ENCODE data around the gene BAG5.

BAG5 gene

DNA sequence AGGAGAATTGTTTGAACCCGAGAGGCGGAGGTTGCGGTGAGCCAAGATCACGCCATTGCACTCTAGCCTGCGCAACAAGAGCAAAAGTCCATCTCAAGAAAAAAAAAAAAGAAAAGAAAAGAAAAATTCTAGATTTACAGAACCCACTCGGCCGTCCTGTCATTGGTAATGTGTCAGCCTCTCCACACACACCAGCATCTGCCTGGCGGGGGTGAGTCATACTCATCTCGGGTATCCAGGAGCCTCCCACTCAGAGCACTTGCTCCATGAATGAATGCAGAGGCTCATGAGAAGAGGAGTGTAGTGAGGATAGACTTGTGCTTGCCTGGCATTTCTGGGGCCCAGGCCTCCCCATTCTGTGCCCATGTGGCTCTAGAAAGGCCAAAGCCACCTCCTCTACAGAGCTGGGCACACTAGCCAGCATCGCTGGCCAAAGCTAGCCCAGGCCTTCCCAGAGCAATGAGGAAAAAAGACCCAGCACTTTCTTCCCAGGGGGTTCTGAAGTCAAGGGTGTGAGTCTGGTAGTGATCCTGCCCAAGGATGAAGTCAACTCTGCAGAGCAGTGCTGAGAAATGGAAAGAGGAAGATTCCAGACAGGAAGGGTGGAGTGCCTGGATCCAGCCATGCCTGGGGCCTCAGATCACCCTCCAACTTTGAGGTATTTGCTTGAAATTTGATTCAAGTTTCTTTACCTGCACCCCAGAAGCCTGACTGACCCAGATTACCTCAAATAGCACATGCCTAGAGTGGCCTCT lies 35.3 kb upstream of the BAG5 start:
- DNase-seq (ENCODE audit: low read depth), result peak; percentile 90
- TF ChIP-seq, protein P1, sequence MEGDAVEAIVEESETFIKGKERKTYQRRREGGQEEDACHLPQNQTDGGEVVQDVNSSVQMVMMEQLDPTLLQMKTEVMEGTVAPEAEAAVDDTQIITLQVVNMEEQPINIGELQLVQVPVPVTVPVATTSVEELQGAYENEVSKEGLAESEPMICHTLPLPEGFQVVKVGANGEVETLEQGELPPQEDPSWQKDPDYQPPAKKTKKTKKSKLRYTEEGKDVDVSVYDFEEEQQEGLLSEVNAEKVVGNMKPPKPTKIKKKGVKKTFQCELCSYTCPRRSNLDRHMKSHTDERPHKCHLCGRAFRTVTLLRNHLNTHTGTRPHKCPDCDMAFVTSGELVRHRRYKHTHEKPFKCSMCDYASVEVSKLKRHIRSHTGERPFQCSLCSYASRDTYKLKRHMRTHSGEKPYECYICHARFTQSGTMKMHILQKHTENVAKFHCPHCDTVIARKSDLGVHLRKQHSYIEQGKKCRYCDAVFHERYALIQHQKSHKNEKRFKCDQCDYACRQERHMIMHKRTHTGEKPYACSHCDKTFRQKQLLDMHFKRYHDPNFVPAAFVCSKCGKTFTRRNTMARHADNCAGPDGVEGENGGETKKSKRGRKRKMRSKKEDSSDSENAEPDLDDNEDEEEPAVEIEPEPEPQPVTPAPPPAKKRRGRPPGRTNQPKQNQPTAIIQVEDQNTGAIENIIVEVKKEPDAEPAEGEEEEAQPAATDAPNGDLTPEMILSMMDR (conservative IDR thresholded peaks at IDR 0.05; ENCODE audit: low read depth, low read length), result no peak
- H3K4me3 ChIP-seq (ENCODE audit: low read depth, low read length), result no peak overlapping the region

DNA sequence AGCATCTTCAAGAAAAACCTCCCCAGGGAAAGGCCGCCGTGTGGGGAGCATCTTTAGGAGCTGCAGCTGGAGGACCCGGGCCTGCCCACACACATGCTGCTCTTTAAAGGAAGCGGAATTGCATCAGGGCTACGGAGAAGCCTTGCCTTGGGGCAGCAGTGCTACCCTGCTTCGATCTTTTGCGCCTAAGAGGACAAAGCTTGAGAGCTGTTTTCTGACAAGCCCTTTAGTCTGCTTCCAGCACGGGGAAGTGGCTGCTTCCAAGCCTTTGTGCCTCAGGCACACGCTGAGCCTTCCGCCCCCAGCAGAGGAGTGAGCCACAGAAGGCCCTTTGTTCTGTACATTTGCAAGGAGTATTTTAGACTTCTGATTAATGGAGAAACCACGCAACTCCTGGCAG lies 31.8 kb upstream of the BAG5 start:
- H3K4me3 ChIP-seq (ENCODE audit: low read depth, low read length), result no peak overlapping the region
- DNase-seq (ENCODE audit: low read depth), result peak; percentile 61
- TF ChIP-seq, protein P1 (conservative IDR thresholded peaks at IDR 0.05; ENCODE audit: low read depth, low read length), result no peak

DNA sequence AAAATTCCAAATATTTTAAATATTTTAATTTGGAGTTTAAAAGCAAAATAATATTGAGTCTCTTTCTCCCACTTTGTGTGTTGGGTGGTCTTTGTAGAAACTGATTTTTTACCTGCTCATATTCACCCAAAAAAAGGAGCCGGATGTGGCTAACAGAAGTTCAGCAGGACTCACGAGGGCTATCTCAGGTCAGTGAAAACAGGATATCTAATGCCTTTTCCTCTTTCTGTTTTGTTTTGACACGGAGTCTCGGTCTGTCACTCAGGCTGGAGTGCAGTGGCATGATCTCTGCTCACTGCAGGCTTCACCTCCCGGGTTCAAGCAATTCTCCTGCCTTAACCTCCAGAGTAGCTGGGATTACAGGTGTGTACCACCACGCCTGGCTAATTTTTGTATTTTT lies 31.1 kb upstream of the BAG5 start:
- TF ChIP-seq, protein P1 (conservative IDR thresholded peaks at IDR 0.05; ENCODE audit: low read depth, low read length), result no peak
- DNase-seq (ENCODE audit: low read depth), result no peak
- no peak overlapping the region for H3K4me3 ChIP-seq (ENCODE audit: low read depth, low read length)

DNA sequence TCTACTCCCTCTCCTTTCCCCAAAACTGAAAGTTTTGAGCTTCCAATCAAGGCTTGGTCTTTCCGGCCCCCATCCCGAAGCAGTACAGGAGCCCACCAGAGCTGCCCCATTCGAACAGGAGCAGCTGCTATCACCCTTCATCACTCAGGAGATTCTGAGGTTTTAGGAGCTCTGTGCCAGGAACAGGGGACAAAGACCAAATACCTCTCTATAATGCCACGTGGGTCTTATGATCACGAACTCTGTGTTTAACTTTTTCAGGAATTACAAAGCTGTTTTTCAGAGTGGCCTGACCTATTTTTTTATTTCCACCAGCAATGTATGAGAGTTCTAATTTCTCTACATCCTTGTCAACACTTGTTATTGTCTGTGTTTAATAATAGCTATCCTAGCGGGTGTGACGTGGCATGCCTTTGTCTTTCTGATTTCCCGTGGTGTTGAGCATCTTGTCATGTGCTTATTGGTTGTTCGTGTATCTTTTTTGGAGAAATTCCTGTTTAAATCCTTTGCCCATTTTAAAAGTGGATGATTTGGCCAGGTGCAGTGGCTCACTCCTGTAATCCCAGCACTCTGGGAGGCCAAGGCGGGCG lies 22.0 kb upstream of the BAG5 start:
- no peak for DNase-seq (ENCODE audit: low read depth)
- TF ChIP-seq, protein P1 (conservative IDR thresholded peaks at IDR 0.05; ENCODE audit: low read depth, low read length), result no peak
- no peak overlapping the region for H3K4me3 ChIP-seq (ENCODE audit: low read depth, low read length)

DNA sequence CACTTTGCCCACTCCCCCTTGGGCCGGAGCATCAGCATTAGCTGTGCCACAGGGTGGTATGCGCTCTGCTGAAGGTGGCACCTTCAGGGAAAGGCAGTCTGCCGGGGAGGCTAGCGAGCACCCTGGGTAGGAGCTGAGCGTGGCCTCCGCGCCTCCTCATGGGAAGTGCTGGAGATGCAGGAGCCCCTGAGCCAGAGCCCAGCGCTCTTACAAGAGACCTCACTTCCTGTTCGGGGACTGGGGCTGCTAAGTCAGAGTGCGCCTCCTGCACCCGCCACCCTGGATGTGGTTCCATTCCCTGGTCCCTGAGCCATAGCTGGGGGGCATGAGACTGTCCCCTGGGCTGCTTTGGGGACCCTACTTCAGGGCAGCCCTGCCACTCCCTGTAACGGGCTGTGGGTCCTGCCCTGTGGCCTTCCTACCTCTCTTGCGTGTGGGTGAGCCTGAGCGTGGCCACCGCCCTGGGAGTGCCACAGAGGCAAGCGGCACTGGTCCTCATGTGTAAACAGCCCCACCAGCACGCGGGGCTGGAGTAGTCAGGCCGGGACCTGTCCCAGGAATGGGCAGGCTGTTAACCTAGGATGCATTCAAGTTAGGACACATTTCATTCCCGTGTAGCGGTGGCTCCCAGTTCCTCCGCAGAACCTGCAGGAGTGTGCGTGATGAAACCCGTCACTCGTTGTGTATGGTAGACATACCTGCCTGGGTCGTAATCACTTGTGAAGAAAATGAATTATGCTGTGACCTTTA lies 19.7 kb upstream of the BAG5 start:
- TF ChIP-seq, protein P1 (conservative IDR thresholded peaks at IDR 0.05; ENCODE audit: low read depth, low read length), result no peak
- no peak for DNase-seq (ENCODE audit: low read depth)
- no peak overlapping the region for H3K4me3 ChIP-seq (ENCODE audit: low read depth, low read length)

DNA sequence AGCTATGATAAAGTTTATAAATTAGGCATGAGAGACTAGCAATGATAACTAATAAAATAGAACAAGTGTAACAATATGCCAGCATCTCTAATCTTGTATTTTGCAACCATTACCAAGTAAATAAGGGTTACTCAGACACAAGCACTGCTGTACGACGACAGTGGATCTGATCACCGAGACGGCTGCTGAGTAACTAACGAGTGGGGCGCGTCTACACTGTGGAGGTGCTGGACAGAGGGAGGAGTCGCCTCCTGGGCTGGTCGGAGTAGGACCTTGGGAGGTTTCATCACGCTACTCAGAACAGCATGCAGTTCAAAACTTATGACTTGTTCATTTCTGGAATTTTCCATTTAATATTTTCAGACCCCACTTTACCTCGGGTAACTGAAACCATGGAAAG lies 18.7 kb upstream of the BAG5 start:
- DNase-seq (ENCODE audit: low read depth), result no peak
- TF ChIP-seq, protein P1 (conservative IDR thresholded peaks at IDR 0.05; ENCODE audit: low read depth, low read length), result no peak
- no peak overlapping the region for H3K4me3 ChIP-seq (ENCODE audit: low read depth, low read length)
